Measurements from ENCODE around the gene SDK1.

GRCh38 chr7:3598854-3599253 lies 297.8 kb downstream of the SDK1 start:
- TF ChIP-seq CTCF (IDR thresholded peaks at IDR 0.05) (no peak), POLR2A (IDR thresholded peaks at IDR 0.05) (no peak)
